Transverse colon (tissue), 4 donors: Measurements from ENCODE around the gene BICRA. TPM values are rescaled to one million over a fixed set of nuclear protein-coding genes. Genes with fewer than 3 reads are reported as not detected.

Source experiments
- DNase-seq: peaks from one replicate; pipeline ENCODE4 v3.0.0-alpha.2; 2019
- H3K27ac ChIP-seq, 4 donors: fragments of 200-600 bp; sonication (generic); 2 replicates each; pipeline ENCODE4 v1.5.1; 2016 to 2018; ENCODE audit warnings: inconsistent platforms in 4 of 4
- H3K27me3 ChIP-seq: fragments of 200-600 bp; sonication (generic); 2 replicates; pipeline ENCODE4 v1.5.1; 2017; ENCODE audit warnings: inconsistent platforms
- H3K36me3 ChIP-seq, 4 donors: fragments of 200-600 bp; sonication (generic); 2 replicates each; pipeline ENCODE4 v1.5.1; 2017 to 2019; ENCODE audit warnings: inconsistent platforms in 4 of 4
- H3K4me1 ChIP-seq, 4 donors: fragments of 200-600 bp; sonication (generic); 2 replicates each; pipeline ENCODE4 v1.5.1; 2017 to 2020; ENCODE audit warnings: inconsistent platforms in 4 of 4
- H3K4me3 ChIP-seq, 4 donors: fragments of 200-600 bp; sonication (generic); 1 replicate in 1 of 4; 2 replicates in 3 of 4; pipeline versions ENCODE4 v1.5.1 to v1.6.1; 2017 to 2019; ENCODE audit warnings: inconsistent platforms in 4 of 4
- H3K9me3 ChIP-seq, 2 donors: fragments of 200-600 bp; sonication (generic); 2 replicates each; pipeline ENCODE4 v1.5.1; 2017 to 2019; ENCODE audit warnings: inconsistent platforms in 2 of 2
- CTCF ChIP-seq, 5 experiments: fragments of 200-600 bp in 3 of 5; fragments of 450-650 bp in 2 of 5; sonication (generic) in 3 of 5; IDR thresholded peaks; 1 replicate in 2 of 5; 2 replicates in 3 of 5; pipeline ENCODE4 v1.5.1; 2016 to 2017; ENCODE audit warnings: antibody characterized with exemption in 5 of 5, inconsistent platforms in 3 of 5, mild to moderate bottlenecking in 2 of 5, moderate library complexity in 1 of 5
- EP300 ChIP-seq: sonication (generic); formaldehyde crosslinking; IDR thresholded peaks from one replicate; pipeline ENCODE4 v1.6.1; 2017; ENCODE audit warnings: antibody characterized with exemption, low read depth
- POLR2A ChIP-seq: fragments of 450-650 bp; IDR thresholded peaks from one replicate; pipeline ENCODE4 v1.6.1; 2016; ENCODE audit warnings: antibody characterized with exemption, mild to moderate bottlenecking, moderate library complexity
- POLR2AphosphoS5 ChIP-seq, 3 donors: sonication (generic); formaldehyde crosslinking; IDR thresholded peaks; one replicate each; pipeline ENCODE4 v1.6.1; 2016; ENCODE audit warnings: antibody characterized with exemption in 3 of 3
- WGBS, 2 donors: methylation state at CpG; one replicate each; pipeline ENCODE4 v1.1.5; 2018; ENCODE audit warnings: low coverage in 1 of 2; 5-methylcytosine and 5-hydroxymethylcytosine counted together
- in situ Hi-C, 4 donors: fragments of 200-750 bp; cut with MboI; loops; one replicate each; pipeline versions ENCODE4 v1.15.0 to v1.15.1; 2017; ENCODE audit warnings: low sequenced_read_pairs in 3 of 4, low pct_ligation_motif_present in 1 of 4, low pct_unique_long_range_greater_than_20kb in 1 of 4
- intact Hi-C: fragments of 100-400 bp; cut with DNase I; formaldehyde crosslinking; loops from one replicate; pipeline ENCODE4 v1.15.1; 2023; ENCODE audit warnings: low total_unique reads
- small RNA-seq, 4 donors: library from RNA; depleted of rRNA; stranded (forward); fragments of <200 nt; gene quantifications; one replicate each; pipeline ENCODE3, GENCODE V24; 2016
- total RNA-seq, 4 donors: library from RNA; depleted of rRNA; stranded (reverse); fragments of >200 nt; gene quantifications; one replicate each; pipeline ENCODE4 v1.1.0, GENCODE V29; 2016

BICRA gene
- total RNA-seq, 4 donors from 2014 or later = 11.6 to 30.3 (median 13.2) TPM

GRCh38 chr19:47752440-47753211, 143.7 kb downstream of the BICRA start:
- H3K9me3 ChIP-seq = no peaks in the 10 kb centered on the region
- H3K4me1 ChIP-seq = peaks cover 0 to 13% (median 6%) of the 10 kb centered on the region in 4 donors
- TF ChIP-seq EP300 (no peak), POLR2A (no peak), POLR2AphosphoS5 (IDR thresholded peaks at IDR 0.05) (no peak), CTCF (IDR thresholded peaks at IDR 0.05) (no peak)
- DNase-seq = no peak
- H3K27me3 ChIP-seq = no peaks in the 10 kb centered on the region
- H3K27ac ChIP-seq = no peak overlapping the region
- H3K36me3 ChIP-seq = peaks cover 0 to 69% (median 31%) of the 10 kb centered on the region in 4 donors
- no peak overlapping the region for H3K4me3 ChIP-seq
- WGBS, 2 donors = 88 to 91% methylated on average over 7 to 27 of the region's 27 CpGs
- in situ Hi-C loops (no loop called here), intact Hi-C loops (no loop called here)

Small RNA genes within 50 kb of the gene (small RNA-seq; reads per million reads assigned to genes)
- gene RN7SL322P = 0 reads per million in 4 donors

Other genes with a start within 250 kb of the BICRA start
- 10 to 100 TPM in 1 of 4 donors, 1 to 10 TPM in 2, not detected in 1; 2.3 to 56.5 (median 7.1) TPM for gene MEIS3, start 189.6 kb upstream of the BICRA start, total RNA-seq
- 10 to 100 TPM in 2 of 4 donors, 1 to 10 TPM in 1, under 1 TPM in 1; 0.82 to 36.4 (median 9.6) TPM for gene SLC8A2, start 137.2 kb upstream of the BICRA start, total RNA-seq
- gene KPTN, start 124.9 kb upstream of the BICRA start, total RNA-seq = 1 to 10 TPM in 3 of 4 donors, not detected in 1; 2.2 to 5.7 (median 3.3) TPM
- gene NAPA, start 94.1 kb upstream of the BICRA start, total RNA-seq = 100 to 1,000 TPM in 3 of 4 donors, 10 to 100 TPM in 1; 94.8 to 138 (median 114) TPM
- gene ZNF541, start 36.0 kb upstream of the BICRA start, total RNA-seq = under 1 TPM in 1 of 4 donors, not detected in 3; 0.16 TPM
- gene EHD2, start 104.3 kb downstream of the BICRA start, total RNA-seq = 10 to 100 TPM; 15.2 to 93.1 (median 25.3) TPM
- gene NOP53, start 136.4 kb downstream of the BICRA start, total RNA-seq = 100 to 1,000 TPM; 239 to 490 (median 364) TPM
- 100 to 1,000 TPM; 474 to 751 (median 653) TPM for gene SELENOW, start 169.6 kb downstream of the BICRA start, total RNA-seq
- not detected for gene TPRX1, start 195.4 kb downstream of the BICRA start, total RNA-seq
- not detected for gene CRX, start 212.8 kb downstream of the BICRA start, total RNA-seq